HG03354 (cell line): ENCODE results near the gene GNAQ.
"Not testable (repeated sequence)": the region's sequence is repeated elsewhere in the genome, so short reads cannot be mapped to it uniquely, and the experiment has no call there.

Source experiments
- ATAC-seq: cut with Tn5 transposase; IDR thresholded peaks from one replicate; pipeline ENCODE4 v1.9.1; 2021; ENCODE audit warnings: mild to moderate bottlenecking; ENCODE audit not compliant: unreplicated experiment, poor library complexity, severe bottlenecking

Gene GNAQ

DNA sequence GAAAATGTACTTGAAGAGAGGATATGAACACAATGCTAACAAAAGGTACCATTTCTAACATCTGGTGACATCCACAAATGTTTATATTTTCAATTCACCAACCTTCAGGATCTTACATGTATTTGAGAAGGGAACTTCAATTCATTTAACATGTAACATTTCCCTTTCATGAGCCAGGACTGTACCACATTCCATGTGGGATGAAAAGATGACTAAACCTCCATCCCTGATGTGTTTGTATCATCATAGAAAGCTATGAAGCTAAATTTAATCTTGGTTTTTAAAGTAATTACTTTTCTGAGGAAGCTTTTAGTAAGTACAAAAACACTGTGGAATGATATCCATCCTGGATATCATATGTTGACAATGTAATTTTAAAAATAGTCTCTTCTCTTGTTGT, 305.3 kb downstream of the GNAQ start:
- ATAC-seq, result no peak

DNA sequence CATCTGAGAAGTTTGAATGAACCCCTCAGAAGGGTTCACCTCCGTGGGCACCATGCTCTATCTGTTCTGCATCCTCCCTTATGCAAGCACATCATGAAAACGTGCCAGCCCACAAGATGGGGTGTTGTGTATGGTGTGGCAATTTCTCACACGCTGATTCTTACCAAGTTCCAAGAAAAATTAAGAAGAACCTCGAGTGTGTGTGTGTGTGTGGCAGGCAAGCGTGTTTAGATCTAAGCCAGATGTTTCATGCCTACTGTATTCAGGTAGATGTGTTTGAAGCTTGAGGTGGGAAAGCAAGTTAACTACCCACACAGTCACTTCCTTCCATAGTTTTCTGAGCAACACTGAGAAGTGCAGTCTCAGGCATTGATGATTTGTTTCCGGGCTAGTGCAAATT, 305.8 kb downstream of the GNAQ start:
- ATAC-seq, result no peak

DNA sequence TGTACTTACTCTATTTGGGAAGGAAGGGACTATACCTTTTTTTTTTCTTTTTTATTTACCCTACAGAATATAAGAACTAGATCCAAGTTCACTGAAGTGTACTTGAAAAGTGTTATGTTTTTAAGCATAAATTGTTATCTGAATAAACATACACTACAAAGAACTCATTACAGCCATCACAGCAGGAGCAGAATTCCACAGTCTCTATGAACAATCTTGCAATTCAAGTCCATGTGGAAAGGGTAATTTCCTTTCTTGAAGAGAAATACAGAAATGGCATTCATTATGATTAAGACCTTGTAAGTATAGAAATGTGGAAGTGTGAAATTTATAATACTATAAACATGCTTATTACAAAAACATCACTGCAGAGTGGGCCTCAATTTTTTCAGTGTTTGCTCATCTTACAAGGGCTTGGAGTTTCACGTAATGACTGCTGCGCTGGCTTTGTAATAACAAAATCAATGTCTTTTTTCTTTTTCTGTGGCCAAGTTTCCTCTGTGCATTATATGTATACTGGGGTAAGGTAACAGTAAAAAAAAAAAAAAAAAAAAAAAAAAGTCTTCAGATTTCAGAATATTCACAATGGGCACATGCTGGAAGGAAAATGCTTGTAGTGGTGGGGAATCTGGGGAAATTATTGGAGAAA, 306.4 kb downstream of the GNAQ start:
- no peak for ATAC-seq

DNA sequence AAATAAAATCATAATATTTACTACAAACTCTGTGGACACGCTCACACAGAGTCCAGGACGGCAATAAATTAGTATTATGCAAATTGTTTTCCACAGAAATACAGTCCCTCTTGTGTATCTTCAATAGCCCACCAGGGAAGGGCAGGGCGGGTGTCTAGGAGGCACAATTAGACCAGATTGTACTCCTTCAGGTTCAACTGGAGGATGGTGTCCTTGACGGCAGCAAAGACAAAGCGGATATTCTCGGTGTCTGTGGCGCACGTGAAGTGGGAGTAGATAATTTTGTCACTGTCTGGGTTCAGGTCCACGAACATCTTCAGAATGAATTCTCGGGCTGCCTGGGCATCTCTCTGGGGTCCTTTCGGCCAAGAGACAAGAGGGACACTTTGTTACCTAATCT, 310.5 kb downstream of the GNAQ start:
- ATAC-seq, result not testable (repeated sequence)

DNA sequence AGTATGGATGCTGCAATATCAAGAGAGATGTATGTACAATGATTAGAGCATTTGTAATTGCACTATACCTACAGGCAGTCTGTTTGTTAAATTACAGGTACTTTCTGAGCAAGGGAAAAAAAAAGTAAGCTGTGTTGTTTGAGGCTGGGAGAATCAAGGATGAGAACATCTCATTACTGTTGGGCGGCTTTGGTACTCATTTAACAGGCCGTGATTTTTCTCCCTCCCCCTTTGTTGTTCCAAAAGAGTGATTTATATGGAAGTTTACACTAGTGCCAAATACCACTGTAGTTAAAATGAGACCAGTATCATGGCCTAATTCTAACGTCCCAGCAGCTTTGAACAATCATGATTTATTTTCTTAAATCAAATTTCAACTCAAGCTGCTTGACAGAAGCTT, 312.3 kb downstream of the GNAQ start:
- ATAC-seq, result no peak

DNA sequence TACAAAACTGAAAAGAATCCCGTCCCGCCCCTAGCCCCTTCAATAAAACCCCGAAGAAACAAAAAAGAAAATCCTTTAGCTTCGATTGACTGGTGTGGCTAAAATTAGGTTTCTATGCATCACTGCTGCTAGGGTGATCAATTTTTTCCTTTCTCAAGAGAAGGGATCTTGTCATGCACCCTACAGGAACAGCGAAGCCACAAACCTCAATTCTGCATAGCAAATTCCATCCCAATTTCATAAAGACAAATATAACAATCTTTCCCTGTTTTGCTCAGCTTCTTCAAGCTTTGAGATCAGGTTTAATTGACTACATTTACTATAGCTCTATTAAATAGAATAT, 313.3 kb downstream of the GNAQ start:
- ATAC-seq, result not testable (repeated sequence)

DNA sequence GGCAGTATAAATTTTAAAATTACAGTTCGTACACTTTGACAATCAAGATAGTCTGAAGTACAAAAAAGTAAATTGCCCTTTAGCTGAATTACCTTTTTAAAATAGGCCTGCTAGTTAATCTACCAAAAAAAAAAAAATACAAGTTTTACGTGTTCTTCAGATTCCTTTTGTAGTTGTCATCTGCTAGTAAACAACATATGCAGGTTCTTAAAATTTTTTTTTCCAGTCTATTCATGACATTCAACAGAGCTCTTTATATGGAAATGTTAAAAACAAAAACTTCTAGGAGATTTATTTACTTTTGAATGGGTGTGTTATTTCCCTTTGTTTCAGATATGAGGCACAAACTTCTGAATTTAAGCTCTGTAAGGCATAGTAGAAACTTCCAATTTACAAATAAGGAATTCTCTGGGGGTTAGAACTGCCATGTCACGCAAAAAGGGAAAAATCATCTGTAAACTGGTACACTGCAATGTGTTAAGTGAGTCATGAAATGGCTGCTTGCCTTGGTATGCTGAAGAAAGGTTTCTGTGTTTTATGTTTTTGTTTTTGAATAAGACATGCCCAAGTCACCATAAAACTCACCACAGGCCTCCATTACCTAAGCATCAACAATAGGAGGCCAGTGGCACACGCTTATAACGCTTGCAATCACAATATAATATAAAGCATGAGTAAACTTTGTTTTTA, 313.9 kb downstream of the GNAQ start:
- ATAC-seq, result not testable (repeated sequence)

DNA sequence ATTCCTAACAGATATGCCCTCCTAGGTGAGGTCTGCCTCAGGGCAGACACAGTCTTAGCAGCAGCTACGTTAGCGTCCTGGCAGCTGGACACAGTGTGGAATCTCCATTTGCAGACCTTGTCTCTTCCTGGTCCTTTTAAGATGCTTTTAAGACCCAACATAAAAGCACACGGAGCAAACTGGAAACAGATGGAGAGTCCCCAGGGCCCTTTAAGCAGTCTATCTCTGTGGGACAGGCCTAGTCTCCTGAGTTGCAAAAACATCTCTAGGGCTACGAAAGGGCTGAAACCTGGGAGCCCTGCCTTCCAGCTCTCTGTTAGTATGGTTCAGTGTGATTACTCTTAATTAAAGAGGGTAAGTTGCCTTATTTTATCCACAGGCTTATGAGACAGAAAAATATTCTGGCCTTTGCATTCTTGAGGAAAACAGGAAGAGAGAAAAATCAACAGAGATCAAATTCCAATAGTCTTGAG, 317.5 kb downstream of the GNAQ start:
- ATAC-seq, result no peak

DNA sequence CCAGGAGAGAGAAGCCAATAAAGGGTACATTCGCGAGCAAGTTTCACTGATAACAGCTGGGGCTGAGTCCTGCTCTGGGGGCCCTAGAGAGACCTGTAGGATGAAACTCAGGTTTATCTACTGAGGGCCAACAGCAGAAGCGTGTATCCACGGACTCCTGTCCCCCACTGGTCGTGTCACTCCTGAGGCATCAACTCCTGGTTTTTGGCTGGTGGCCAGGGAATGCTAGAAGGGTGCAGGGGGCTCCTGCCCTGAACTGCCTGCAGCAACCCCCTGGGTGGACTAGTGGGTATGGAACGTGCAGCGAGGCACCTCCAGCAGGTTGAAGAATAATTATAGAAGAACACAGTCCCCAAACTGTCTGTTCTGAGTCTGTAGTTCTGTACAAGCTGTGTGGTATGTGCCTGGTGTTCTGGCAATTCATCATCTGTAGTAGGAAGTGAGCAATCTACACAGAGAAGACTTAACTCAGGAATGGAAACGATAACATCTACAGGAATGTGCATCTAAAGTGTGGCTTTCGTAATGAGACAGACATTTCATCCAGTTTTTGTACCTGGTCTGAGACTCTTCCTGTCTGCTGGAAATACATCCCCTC, 319.0 kb downstream of the GNAQ start:
- no peak for ATAC-seq

DNA sequence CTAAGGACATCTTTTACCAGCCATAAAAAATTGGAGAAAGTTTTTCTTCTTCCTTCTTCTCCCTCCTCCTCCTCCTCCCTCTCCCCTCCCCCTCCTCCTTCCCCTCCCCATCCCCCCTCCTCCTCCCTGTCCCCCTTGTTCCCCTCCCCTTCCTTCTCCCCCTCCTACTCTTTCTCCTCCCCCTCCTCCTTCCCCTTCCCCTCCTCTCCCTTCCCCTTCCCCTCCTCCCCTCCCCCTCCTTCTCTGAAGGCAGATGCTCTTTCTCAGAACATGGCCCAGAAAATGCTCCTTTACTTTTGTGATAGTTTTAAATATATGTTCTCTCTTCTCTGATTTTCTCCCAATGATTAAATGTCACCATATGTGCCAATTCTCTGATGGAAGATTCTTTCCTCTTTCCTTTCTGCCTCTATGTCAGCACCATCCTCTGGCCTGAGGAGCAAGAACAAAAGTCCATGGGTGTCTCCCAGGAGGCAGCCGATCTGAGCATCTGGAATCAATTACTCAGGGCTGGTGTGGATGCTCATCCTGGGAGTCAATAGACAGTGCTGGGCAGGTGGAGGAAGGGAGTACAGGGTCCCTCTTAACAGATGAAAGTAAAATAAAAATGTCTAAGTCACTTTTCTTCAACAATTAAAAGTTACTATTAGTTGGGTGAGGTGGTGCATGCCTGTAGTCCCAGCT, 320.5 kb downstream of the GNAQ start:
- ATAC-seq, result no peak

DNA sequence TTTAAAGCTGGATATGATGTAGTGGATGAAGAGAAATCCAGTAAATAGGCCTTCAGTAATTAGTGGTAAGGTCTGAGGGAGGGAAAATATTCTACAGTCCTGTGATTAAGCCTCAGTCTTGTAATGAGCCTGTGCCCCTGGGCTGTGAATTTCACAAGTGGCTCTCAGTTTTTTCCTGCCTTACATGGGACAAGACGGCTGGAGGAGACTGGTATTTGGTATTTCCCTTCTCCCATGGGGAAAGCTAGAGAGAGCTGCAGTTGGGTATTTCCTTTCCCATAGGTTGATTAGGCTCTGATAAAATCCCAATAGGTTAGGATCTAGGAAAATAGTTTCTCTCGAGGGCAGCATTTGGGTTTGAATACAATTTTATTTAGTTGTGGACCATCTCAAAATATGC, 321.3 kb downstream of the GNAQ start:
- no peak for ATAC-seq

DNA sequence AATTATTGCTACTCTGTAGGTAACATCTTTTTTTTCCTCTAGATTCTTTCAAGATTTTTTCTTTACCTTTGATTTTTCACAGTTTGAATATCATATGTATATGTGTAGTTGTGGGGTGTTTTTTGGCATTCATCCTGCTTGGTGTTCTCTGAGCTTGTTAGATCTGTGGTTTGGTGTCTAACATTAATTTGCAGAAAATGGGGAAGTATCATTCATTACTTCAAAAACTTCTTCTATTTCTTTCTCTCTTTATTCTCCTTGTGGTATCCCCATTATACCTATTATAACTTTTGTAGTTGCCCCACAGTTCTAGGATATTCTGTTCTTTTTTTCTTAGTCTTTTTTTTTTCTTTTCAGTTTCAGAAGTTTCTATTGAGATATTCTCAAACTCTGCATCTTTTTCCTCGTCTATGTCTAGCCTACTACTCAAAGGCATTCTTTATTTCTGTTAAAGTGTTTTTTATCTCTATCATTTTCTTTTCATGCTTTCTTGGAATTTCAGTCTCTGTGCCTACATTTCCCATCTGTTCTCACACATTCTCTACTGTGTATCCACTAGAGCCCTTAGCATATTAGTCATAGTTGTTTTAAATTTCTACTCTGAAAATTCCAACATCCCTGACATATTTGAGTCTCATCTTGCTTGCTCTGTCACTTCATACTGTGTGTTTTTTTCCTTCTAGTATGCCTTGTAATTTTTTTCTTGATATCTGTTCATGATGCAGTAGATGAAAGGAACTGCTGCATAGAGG, 323.4 kb downstream of the GNAQ start:
- no peak for ATAC-seq

DNA sequence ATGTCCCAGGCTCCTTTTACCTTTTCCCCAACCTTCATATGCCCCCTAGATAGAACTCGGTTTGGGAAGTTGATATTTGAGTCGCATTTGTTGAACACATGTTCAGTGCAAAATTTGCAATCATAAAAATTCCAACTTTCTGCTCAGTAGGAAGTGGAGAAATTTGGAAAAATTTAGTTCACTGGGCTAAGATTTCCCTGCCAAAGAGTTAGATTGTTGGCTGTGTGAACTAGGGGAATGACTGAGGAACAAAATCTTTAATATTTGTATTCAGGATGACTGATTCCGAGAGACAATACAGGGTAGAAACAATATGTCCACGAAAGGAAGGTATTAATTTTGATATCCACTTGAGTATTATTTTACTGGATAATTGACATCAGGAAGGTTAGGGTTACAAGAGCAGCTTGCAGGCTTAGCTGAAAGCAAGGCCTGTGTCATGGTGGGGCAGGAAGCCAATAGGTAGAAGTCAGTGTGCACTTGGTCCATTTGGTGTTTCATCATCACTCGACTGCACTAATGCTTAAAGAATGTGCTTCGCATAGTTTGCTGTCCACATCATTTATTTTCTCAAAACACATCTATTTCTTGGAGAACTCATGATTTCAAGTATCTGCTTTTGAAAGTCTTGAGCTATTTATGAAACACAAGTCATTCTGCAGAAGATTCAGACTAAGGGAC, 324.1 kb downstream of the GNAQ start:
- ATAC-seq, result no peak

DNA sequence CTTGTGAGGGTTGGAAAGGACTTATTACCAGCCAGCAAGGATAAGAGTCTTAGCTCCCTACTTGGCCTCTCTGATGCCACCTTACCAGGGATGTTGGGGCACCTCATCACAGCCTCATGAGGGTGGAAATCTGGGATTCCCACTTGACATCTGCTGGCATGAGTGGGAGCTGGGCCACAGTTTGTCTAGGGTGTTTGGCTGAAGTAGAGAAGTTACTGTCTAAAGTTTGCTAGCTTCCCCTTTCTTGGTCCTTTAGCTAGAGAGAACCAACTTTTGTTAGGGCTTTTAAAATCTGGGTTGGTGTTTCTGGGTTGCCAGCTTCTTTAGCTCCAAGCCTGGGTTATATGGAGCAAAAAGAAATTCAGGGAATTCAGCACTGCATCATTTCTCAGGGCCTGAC, 326.0 kb downstream of the GNAQ start:
- ATAC-seq, result no peak

DNA sequence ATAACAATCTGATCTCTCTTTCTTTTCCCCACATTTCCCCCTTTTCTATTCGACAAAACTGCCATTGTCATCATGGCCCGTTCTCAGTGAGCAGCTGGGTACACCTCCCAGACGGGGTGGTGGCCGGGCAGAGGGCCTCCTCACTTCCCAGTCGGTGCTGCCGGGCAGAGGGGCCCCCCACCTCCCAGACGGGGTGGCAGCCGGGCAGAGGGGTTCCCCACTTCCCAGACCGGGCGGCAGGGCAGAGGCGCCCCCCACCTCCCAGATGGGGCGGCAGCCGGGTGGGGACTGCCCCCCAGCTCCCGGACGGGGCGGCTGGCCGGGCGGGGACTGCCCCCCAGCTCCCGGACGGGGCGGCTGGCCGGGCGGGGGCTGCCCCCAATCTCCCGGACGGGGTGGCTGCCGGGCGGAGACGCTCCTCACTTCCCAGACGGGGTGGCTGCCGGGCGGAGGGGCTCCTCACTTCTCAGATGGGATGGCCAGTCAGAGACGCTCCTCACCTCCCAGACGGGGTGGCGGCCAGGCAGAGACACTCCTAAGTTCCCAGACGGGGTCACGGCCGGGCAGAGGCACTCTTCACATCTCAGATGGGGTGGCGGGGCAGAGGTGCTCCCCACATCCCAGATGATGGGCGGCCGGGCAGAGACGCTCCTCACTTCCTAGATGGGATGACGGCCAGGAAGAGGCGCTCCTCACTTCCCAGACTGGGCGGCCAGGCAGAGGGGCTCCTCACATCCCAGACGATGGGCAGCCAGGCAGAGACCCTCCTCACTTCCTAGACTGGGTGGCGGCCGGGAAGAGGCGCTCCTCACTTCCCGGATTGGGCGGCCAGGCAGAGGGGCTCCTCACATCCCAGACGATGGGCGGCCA, 328.9 kb downstream of the GNAQ start:
- not testable (repeated sequence) for ATAC-seq

DNA sequence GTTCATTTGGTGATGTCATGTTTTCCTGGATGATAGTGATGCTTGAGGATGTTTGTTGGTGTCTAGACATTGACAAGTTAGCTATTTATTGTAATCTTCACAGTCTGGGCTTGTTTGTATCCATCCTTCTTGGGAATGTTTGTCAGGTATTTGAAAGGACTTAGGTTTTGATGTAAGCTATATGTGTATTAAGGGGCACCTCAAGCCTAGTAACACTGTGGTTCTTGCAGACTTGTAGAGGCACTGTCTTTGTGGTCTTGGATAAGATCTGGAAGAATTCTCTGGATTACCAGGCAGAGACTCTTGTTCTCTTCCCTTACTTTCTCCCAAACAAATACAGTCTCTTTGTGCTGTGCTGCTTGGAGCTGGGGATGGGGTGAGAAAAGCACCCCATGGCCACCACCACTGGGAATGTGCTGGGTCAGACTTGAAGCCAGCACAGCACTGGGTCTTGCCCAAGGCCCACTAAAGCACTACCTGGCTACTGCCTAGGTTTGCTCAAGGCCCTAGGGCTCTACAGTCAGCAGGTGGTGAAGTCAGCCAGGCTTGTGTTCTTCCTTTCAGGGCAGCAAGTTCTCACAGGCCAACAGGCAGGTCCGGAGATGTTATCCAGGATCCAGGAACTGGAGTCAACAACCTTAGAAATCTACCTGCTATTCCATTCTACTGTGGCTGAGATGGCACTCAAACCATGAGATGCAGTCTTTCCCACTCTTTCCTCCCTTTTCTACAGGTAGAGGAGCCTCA, 334.2 kb downstream of the GNAQ start:
- ATAC-seq, result no peak

DNA sequence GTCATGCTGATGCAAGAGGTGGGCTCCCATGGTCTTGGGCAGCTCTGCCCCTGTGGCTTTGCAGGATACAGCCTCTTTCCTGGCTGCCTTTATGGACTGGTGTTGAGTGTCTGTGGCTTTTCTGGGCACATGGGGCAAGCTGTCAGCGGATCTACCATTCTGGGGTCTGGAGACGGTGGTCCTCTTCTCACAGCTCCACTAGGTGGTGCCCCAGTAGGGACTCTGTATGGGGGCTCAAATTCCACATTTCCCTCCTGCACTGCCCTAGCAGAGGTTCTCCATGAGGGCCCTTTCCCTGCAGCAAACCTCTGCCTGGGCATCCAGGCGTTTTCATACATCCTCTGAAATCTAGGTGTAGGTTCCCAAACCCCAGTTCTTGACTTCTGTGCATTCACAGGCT, 340.9 kb downstream of the GNAQ start:
- not testable (repeated sequence) for ATAC-seq

DNA sequence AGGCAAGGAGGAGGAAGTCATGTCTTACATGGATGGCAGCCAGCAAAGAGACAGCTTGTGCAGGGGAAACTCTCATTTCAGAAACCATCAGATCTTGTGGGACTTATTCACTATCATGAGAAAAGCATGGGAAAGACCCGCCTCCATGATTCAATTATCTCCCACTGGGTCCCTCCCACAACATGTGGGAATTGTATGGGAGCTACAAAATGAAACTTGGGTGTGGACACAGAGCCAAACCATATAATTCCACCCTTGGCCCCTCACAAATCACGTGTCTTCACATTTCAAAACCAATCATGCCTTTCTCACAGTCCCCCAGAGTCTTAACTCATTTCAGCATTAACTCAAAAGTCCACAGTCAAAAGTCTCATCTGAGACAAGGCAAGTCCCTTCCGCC, 341.5 kb downstream of the GNAQ start:
- not testable (repeated sequence) for ATAC-seq
